ENCODE results near the gene ERH. TPM values are rescaled to one million over a fixed set of nuclear protein-coding genes. Genes with fewer than 3 reads are reported as not detected.
A peak's percentile ranks its signal among the peaks of the same experiment; 100 is the strongest.

Gene ERH
- total RNA-seq, 1 donor: 54.4 TPM

DNA sequence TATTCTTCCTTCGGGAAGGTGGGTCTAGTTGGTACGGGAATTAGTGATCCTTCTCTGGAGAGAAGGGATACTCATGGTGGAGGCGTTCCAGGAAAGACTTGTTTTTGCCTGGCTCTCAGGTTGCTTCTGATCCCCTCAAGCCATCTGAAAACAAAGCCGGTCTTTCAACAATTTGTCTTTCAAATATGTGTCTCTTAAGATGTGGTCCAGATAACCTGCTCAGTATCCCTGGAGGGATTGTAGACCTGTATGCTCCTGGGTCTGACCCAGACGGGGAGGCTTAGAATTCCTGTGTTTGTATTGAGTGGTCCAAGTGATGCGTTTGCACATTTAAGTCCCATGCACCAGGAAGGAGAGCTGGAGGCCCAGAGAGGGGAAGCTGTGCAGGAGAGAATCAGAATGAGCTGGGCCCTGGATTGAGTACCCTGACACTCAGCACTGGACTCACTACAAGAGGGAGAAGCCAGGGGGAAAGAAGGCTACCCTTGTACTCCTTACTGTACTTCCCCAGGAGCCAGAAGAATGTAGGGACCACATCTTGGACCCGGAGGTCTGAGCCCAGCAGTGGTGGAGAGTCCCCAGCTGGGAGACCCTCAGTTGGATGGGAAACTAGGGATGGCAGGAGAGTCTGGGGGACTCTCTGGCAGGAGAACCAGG, 40.4 kb downstream of the ERH start:
- no peak for DNase-seq (ENCODE audit: low read depth in 2 of 3, low spot score in 2 of 3)

DNA sequence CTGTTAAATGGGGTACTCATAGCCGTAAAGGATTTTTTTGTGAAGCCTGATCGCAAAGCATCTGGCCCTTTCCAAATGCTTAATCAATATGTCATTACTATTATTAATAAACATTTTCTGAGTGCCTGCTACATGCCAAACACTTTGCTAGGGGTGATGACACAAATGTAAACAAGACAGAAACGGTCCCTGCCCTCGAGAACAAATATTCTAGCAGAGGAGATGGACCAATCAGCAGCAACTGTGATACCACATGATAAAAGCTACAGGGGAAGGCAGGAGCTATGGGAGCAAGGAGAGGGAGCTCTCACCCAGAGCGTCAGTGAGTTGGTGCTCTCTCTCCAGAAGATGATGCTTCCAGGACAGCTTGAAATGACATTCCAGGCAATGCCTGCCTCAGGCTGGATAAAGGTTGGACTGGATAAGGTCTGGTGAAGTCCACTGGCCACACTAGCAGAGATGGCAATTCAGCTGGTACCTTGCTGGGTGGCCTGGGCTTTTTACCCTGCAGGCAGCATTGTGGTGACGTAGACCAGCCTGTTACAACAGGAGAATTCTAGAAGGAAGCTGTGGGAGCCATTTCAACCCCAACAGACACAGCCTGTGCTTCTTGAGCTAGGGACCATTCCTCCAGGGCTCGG, 41.1 kb downstream of the ERH start:
- DNase-seq (ENCODE audit: low read depth in 2 of 3, low spot score in 2 of 3): no peak

- DNase-seq (ENCODE audit: low read depth in 2 of 3, low spot score in 2 of 3): no peak
Observed at GRCh38 chr14:69355607-69356281, 42.4 kb downstream of the ERH start.

DNA sequence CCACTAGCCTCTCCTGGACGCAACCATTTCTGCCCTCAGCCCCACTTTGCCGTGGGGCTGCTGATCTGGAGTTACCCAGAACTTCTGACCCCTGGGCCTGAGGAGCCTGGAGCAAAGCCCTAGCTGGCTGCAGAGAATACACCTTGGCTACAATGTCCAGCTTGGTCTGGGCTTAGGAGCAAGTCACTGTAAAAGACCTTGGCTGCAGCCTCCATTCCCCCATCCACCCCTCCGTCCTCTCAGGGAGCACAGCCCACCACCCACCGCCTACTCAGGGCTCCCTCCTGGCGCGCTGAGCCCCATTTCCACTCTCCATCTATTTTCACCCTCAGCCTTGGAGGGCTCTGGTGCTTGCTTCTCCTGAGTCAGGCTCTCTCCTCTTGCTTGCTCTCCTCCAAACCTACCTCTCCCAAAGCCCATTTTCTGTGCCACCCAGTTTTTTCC, 42.9 kb downstream of the ERH start:
- no peak for DNase-seq (ENCODE audit: low read depth in 2 of 3, low spot score in 2 of 3)

DNA sequence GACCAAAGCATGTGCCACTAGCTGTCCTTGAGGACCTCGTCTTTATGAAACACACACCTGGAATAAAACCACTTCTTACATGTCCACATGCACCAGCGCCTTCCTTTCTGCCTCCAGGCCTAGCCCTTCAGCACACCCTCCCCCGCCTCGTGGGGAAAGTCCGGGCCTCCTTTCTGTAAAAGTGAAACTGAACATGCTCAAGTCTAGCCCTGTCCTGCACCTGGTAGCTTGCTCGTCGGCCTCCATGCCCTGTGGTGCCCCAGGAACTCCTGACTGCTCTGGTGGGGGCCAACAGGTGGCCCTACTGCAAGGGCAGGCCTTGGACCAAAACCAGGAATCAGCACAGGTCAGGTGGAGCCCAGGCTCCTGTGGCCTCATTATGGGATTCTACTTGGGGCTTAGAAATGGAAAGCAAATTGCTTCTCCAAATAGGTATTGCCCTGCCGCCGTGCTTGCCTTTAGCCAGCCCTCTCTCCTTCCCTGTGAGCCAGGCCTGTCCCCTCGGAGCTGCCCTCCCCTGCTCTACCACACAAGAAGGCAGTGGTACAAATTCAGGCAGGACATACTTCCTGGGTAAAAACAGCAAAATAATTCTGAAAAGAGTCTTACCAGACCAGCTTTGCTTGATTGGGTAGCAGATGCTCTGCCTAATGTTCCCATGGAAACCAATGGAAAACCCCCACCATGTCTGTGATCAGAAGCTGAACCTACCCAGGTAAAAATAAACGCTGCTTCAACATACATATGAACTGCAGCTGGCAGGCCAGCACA, 43.5 kb downstream of the ERH start:
- DNase-seq (ENCODE audit: low read depth in 2 of 3, low spot score in 2 of 3): peak in 2 of 3 donors; percentile 18 to 23

- no peak for DNase-seq (ENCODE audit: low read depth in 2 of 3, low spot score in 2 of 3)
Observed at GRCh38 chr14:69353168-69353567, 44.9 kb downstream of the ERH start.

DNA sequence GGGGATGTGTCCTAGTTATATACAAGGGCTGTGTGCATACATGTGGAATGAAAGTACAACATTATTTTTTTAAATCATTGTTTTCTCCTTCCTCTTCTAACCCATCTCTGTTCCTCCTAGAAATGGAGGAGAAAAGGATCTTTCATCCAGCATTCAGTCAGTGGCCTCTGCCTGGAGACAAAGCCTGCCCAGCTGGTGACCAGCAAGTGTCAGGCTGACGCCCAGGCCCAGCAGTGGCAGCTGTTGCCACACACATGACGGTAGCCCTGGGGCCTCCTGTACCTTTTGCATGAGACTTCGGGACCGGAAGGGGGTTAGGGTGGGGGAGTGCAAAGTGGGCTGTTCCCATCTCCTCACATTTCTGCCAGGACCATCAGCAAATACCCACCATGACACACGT, 46.2 kb downstream of the ERH start:
- DNase-seq (ENCODE audit: low read depth in 2 of 3, low spot score in 2 of 3): no peak

DNA sequence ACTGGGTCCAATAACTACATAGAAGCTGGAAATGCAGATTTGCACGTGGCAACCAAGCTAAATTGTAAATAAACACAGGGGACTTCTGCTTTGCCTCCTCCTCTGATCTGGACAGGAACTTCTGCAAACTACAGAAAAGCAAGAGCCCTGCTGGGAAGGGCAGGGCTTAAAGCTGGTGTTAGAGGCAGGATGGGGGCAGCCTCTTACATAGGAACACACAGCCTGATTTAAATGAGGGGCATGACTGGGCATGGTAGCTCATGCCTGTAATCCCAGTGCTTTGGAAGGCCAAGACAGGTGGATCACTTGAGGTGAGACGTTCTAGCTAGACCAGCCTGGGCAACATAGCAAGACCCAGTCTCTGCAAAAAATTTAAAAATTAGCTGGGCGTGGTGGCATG, 46.7 kb downstream of the ERH start:
- peak in 2 of 3 donors; percentile 18 to 63 for DNase-seq (ENCODE audit: low read depth in 2 of 3, low spot score in 2 of 3)

DNA sequence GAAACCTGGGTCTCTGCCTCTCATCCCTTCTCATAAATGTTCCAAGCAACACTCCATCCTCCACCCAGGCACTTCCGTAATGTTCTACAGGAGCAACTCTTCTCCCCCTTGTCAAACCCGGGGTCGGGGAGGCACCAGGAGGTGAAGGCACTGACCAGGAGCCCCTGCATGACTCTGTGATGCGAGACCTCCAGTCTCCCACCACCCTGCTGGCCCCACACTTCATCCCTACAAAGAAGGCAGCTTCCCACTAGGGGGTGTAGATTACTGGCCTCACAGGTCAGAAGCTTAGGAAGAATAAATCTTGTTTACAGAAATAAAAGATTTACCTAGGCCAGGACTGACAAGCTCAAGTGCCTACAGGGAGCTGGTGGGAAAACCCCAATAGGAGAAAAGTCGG, 47.2 kb downstream of the ERH start:
- DNase-seq (ENCODE audit: low read depth in 2 of 3, low spot score in 2 of 3): no peak

- no peak for DNase-seq (ENCODE audit: low read depth in 2 of 3, low spot score in 2 of 3)
Observed at GRCh38 chr14:69349091-69349777, 48.9 kb downstream of the ERH start.

DNA sequence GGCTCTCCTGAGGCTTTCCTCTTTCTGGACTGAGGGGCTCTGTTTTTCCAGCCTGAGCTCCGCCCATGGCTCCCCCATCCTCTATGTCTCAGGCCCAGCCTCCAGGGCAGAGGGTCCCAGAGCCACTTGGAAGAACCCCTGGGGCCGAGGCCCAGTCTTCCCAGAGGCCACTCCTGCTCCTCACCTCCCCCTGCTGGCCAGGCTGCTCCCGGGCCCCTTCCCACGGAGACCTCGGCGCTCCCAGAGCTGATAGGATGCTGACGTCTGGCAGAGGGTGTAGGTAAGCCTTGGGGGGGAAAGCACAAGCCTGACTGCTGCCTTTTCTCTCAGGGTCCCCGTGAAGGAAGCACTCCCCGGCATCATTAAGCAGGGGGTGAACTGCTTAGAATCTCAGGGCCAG, 51.4 kb downstream of the ERH start:
- DNase-seq (ENCODE audit: low read depth in 2 of 3, low spot score in 2 of 3): peak in 1 of 3 donors; percentile 7

DNA sequence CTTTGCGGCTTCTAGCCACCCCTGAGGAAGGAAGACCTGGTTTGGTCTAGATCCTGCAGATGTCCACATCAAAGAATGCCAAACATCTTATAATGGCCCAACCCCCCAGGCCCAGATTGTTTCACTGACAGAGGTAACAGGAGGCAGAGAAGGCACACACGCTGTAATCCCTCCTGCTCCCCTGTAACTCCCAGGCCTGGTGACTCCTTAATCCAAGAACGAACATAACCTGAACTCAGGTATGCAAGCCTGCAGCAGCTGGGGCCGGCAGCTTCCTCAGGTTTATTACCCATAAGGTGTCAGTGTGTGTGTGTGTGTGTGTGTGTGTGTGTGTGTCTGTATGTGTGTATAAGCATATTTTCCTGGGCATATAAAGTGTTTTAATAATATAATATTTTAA, 52.7 kb downstream of the ERH start:
- DNase-seq (ENCODE audit: low read depth in 2 of 3, low spot score in 2 of 3): no peak

- no peak for DNase-seq (ENCODE audit: low read depth in 2 of 3, low spot score in 2 of 3)
Observed at GRCh38 chr14:69344171-69344570, 53.9 kb downstream of the ERH start.

DNA sequence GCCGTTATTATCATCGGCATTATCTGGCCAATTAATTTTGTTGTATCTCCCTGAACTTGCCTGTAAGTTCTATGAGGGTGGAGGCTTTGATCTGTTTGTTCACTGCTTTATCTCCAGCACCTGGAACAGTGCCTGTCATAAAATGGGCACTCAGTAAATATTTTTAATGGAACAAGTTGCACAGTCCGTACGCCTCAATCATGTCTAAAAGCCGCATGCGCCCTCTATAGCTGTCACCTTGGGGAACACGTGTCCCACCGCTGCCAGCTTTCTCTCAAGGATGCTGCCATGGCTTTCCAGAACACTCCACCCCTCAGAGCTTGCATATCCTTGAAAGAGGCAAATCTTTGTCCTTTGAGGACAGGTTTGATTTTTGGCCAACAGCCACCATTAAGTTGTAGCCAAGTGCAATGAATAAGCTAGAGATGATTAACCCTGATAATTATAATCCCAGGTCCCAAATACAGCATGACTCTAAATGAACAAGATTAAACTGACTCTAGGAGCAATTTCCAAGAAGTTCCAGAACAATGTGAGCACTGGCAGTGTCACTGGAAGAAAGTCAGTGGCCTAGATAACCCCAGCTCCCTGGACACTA, 55.1 kb downstream of the ERH start:
- no peak for DNase-seq (ENCODE audit: low read depth in 2 of 3, low spot score in 2 of 3)

GRCh38 chr14:69339426-69339825, 58.7 kb downstream of the ERH start:
- DNase-seq (ENCODE audit: low read depth in 2 of 3, low spot score in 2 of 3): no peak

GRCh38 chr14:69337984-69338383, 60.1 kb downstream of the ERH start:
- DNase-seq (ENCODE audit: low read depth in 2 of 3, low spot score in 2 of 3): no peak

DNA sequence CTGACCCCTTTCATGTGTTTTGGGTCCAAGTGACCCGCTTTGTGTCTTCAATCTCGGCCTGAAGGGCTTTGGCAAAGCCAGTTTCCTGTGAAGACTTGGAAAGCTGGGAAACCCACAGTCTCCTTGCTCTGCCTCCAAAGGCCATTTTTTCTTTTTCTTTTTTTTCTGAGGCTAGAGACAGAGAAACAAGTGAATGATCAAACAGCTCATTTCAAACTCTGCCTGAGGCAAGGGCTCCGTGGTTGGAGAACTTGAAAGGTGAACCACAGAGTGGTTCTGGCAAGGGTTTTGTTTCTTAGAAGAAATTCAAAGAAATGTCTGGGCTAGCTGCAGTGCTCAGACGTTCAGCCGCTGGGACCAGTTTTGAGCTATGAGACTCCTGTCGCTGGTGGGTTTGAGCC, 62.7 kb downstream of the ERH start:
- DNase-seq (ENCODE audit: low read depth in 2 of 3, low spot score in 2 of 3): no peak

- no peak for DNase-seq (ENCODE audit: low read depth in 2 of 3, low spot score in 2 of 3)
Observed at GRCh38 chr14:69334576-69334975, 63.5 kb downstream of the ERH start.

GRCh38 chr14:69333791-69334337, 64.2 kb downstream of the ERH start:
- DNase-seq (ENCODE audit: low read depth in 2 of 3, low spot score in 2 of 3): no peak

DNA sequence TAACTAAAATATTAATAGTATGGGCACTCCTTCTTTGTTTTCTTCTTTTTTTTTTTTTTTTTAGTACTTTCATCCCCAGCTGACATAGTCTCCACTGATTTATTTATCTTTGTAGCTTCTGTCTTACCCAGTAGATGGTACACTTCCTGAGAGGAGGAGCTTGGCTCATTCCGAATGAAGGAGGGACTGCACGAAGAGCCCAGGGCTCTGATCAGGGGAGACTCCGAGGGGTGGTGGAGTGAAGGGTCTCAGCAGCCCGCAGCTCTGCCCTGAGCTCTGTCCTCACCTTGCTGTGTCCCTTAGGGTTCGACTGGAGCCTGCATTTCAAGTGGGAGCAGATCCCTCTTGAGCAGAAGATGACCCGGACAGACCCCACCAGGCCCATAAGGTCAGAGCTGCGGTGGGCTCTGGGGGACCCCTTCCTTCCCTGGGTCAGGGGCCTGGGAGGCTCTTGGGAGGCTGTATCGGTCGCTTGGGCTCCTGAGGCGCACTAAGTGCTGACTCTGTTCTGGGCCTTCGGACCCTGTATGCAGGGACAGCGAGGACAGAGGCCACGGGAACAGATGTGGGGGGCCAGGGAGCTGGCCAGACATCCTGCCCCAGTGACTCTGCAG, 65.2 kb downstream of the ERH start:
- DNase-seq (ENCODE audit: low read depth in 2 of 3, low spot score in 2 of 3): no peak

All from hematopoietic multipotent progenitor cell (in vitro differentiated cells).